ENCODE data around the gene RPS16.

Gene RPS16

GRCh38 chr19:39398297-39398864 lies 37.4 kb downstream of the RPS16 start:
- TF ChIP-seq CTCF (IDR thresholded peaks at IDR 0.05; ENCODE audit: insufficient read depth, missing control alignments): no peak
- no peak for DNase-seq (ENCODE audit: insufficient read length, low spot score)
- no peak for FAIRE-seq

- TF ChIP-seq CTCF (IDR thresholded peaks at IDR 0.05; ENCODE audit: insufficient read depth, missing control alignments): peak; percentile 92
- FAIRE-seq (no peak), DNase-seq (ENCODE audit: insufficient read length, low spot score) (peak; percentile 96)
These were observed 38.1 kb downstream of the RPS16 start for GRCh38 chr19:39397360-39398296.

- FAIRE-seq (peak; percentile 71), DNase-seq (ENCODE audit: insufficient read length, low spot score) (peak; percentile 96)
- TF ChIP-seq CTCF (IDR thresholded peaks at IDR 0.05; ENCODE audit: insufficient read depth, missing control alignments): no peak
These were observed 44.9 kb downstream of the RPS16 start, which contains the start of the genes MED29 and PAF1 for GRCh38 chr19:39390751-39391437. Gene MED29 (plus strand): TSS chr19:39391378. CDS start chr19:39391423, 45 bp downstream. Gene PAF1 (minus strand): TSS chr19:39391106. CDS start chr19:39390864, 242 bp downstream.

- DNase-seq (ENCODE audit: insufficient read length, low spot score) (no peak), FAIRE-seq (no peak)
- TF ChIP-seq CTCF (IDR thresholded peaks at IDR 0.05; ENCODE audit: insufficient read depth, missing control alignments): no peak
These were observed 45.3 kb downstream of the RPS16 start for GRCh38 chr19:39390451-39390750.

GRCh38 chr19:39389631-39390414 lies 45.9 kb downstream of the RPS16 start:
- no peak for FAIRE-seq
- no peak for DNase-seq (ENCODE audit: insufficient read length, low spot score)
- no peak for TF ChIP-seq CTCF (IDR thresholded peaks at IDR 0.05; ENCODE audit: insufficient read depth, missing control alignments)

- no peak for FAIRE-seq
- no peak for TF ChIP-seq CTCF (IDR thresholded peaks at IDR 0.05; ENCODE audit: insufficient read depth, missing control alignments)
- no peak for DNase-seq (ENCODE audit: insufficient read length, low spot score)
These were observed 47.1 kb downstream of the RPS16 start for GRCh38 chr19:39388657-39389056.
